HEK293 (cell line): Measurements from ENCODE around the gene NFATC3.
A peak's percentile ranks its signal among the peaks of the same experiment; 100 is the strongest.

Experiments
- CTCF ChIA-PET: fragments of 350-600 bp; formaldehyde crosslinking; extraction: SDS; loops from one replicate; lab custom pipeline; 2021; ENCODE audit warnings: antibody characterized with exemption; lab: Yijun Ruan, JAX
- POLR2A ChIA-PET: fragments of 300-600 bp; formaldehyde crosslinking; extraction: SDS; loops from one replicate; lab custom pipeline; 2020; ENCODE audit warnings: antibody characterized with exemption, inconsistent platforms; lab: Yijun Ruan, JAX
- H3K27ac ChIP-seq: fragments of 200-500 bp; sonication (Bioruptor generic); 2 replicates; pipeline ENCODE4 v1.5.1; 2014; ENCODE audit warnings: low read depth, low read length, control low read depth, inconsistent platforms; ENCODE audit errors: extremely low read depth
- H3K36me3 ChIP-seq, 2 experiments: fragments of 200-500 bp in 1 of 2; sonication (Bioruptor generic) in 1 of 2; 1 replicate in 1 of 2; 2 replicates in 1 of 2; pipeline ENCODE4 v1.5.1; 2014 to 2017; ENCODE audit warnings: inconsistent platforms in 2 of 2, low read length in 2 of 2; ENCODE audit not compliant: control insufficient read depth in 2 of 2, insufficient read depth in 1 of 2
- H3K4me1 ChIP-seq: fragments of 200-500 bp; sonication (Bioruptor generic); 2 replicates; pipeline ENCODE4 v1.5.1; 2014; ENCODE audit warnings: mild to moderate bottlenecking, low read length, inconsistent platforms; ENCODE audit not compliant: control insufficient read depth, insufficient read depth
- H3K4me3 ChIP-seq: 2 replicates; pipeline ENCODE4 v1.5.1; 2011; ENCODE audit warnings: low read depth, mild to moderate bottlenecking, control low read depth, low read length, moderate library complexity
- H3K9me3 ChIP-seq: fragments of 200-500 bp; sonication (Bioruptor generic); 2 replicates; pipeline ENCODE4 v1.5.1; 2014; ENCODE audit warnings: low read depth, low read length, inconsistent platforms; ENCODE audit not compliant: control insufficient read depth, insufficient read depth
- BCL11A ChIP-seq: fragments of 450-650 bp; formaldehyde crosslinking; IDR thresholded peaks from 2 replicates; pipeline ENCODE4 v1.5.1; 2016; ENCODE audit warnings: low read depth, missing biosample characterization, missing genetic modification characterization
- KLF7 ChIP-seq: fragments of 450-650 bp; formaldehyde crosslinking; IDR thresholded peaks from 2 replicates; pipeline ENCODE4 v1.5.1; 2016; ENCODE audit warnings: missing biosample characterization, missing genetic modification characterization, borderline replicate concordance
- MZF1 ChIP-seq: fragments of 450-650 bp; formaldehyde crosslinking; IDR thresholded peaks from 2 replicates; pipeline ENCODE4 v1.5.1; 2017; ENCODE audit warnings: missing biosample characterization, missing genetic modification characterization, borderline replicate concordance
- OVOL3 ChIP-seq: fragments of 450-650 bp; formaldehyde crosslinking; IDR thresholded peaks from 2 replicates; pipeline ENCODE4 v1.5.1; 2016; ENCODE audit warnings: missing biosample characterization, missing genetic modification characterization
- SCRT1 ChIP-seq: fragments of 450-650 bp; formaldehyde crosslinking; IDR thresholded peaks from 2 replicates; pipeline ENCODE4 v1.5.1; 2016; ENCODE audit warnings: missing biosample characterization, missing genetic modification characterization, borderline replicate concordance
- TCF7L2 ChIP-seq: IDR thresholded peaks from 2 replicates; pipeline ENCODE4 v1.6.1; 2011; ENCODE audit warnings: low read depth, mild to moderate bottlenecking, inconsistent platforms, low read length, moderate library complexity, borderline replicate concordance
- ZBTB17 ChIP-seq: fragments of 450-650 bp; formaldehyde crosslinking; IDR thresholded peaks from 2 replicates; pipeline ENCODE4 v1.5.1; 2016; ENCODE audit warnings: missing biosample characterization, missing genetic modification characterization
- ZBTB21 ChIP-seq: fragments of 450-650 bp; formaldehyde crosslinking; IDR thresholded peaks from 2 replicates; pipeline ENCODE4 v1.5.1; 2017; ENCODE audit warnings: missing biosample characterization, missing genetic modification characterization
- ZFP41 ChIP-seq: fragments of 450-650 bp; formaldehyde crosslinking; IDR thresholded peaks from 2 replicates; pipeline ENCODE4 v1.5.1; 2016; ENCODE audit warnings: missing biosample characterization, missing genetic modification characterization, borderline replicate concordance
- ZNF146 ChIP-seq: fragments of 450-650 bp; formaldehyde crosslinking; IDR thresholded peaks from 2 replicates; pipeline ENCODE4 v1.5.1; 2016; ENCODE audit warnings: missing biosample characterization, missing genetic modification characterization
- ZNF19 ChIP-seq: fragments of 450-650 bp; formaldehyde crosslinking; IDR thresholded peaks from 2 replicates; pipeline ENCODE4; 2016; ENCODE audit warnings: missing biosample characterization, missing genetic modification characterization, low read depth
- ZNF302 ChIP-seq: fragments of 450-650 bp; formaldehyde crosslinking; IDR thresholded peaks from 2 replicates; pipeline ENCODE4 v1.5.1; 2016; ENCODE audit warnings: missing biosample characterization, missing genetic modification characterization, low read depth
- ZNF311 ChIP-seq: fragments of 450-650 bp; formaldehyde crosslinking; IDR thresholded peaks from 2 replicates; pipeline ENCODE4 v1.5.1; 2017; ENCODE audit warnings: missing biosample characterization, missing genetic modification characterization, borderline replicate concordance
- ZNF341 ChIP-seq: fragments of 450-650 bp; formaldehyde crosslinking; IDR thresholded peaks from 2 replicates; pipeline ENCODE4; 2016; ENCODE audit warnings: low read depth, missing biosample characterization, missing genetic modification characterization
- ZNF416 ChIP-seq: fragments of 450-650 bp; formaldehyde crosslinking; IDR thresholded peaks from 2 replicates; pipeline ENCODE4 v1.5.1; 2016; ENCODE audit warnings: missing biosample characterization, missing genetic modification characterization
- ZNF423 ChIP-seq: fragments of 450-650 bp; formaldehyde crosslinking; IDR thresholded peaks from 2 replicates; pipeline ENCODE4 v1.5.1; 2016; ENCODE audit warnings: missing biosample characterization, missing genetic modification characterization
- ZNF558 ChIP-seq: fragments of 450-650 bp; formaldehyde crosslinking; IDR thresholded peaks from 2 replicates; pipeline ENCODE4 v1.5.1; 2016; ENCODE audit warnings: missing biosample characterization, missing genetic modification characterization
- ZNF658 ChIP-seq: fragments of 450-650 bp; formaldehyde crosslinking; IDR thresholded peaks from 2 replicates; pipeline ENCODE4; 2016; ENCODE audit warnings: missing biosample characterization, missing genetic modification characterization
- ZNF776 ChIP-seq: fragments of 450-650 bp; formaldehyde crosslinking; IDR thresholded peaks from 2 replicates; pipeline ENCODE4 v1.5.0; 2017; ENCODE audit warnings: missing biosample characterization, missing genetic modification characterization, borderline replicate concordance
- ZNF785 ChIP-seq: fragments of 450-650 bp; formaldehyde crosslinking; IDR thresholded peaks from 2 replicates; pipeline ENCODE4 v1.5.1; 2016; ENCODE audit warnings: missing biosample characterization, missing genetic modification characterization
- ZNF843 ChIP-seq: fragments of 450-650 bp; formaldehyde crosslinking; IDR thresholded peaks from 2 replicates; pipeline ENCODE4 v1.5.1; 2016; ENCODE audit warnings: missing biosample characterization, missing genetic modification characterization
- TF ChIP-seq, protein P1 (sequence below): fragments of 450-650 bp; formaldehyde crosslinking; IDR thresholded peaks from 2 replicates; pipeline ENCODE4 v1.5.1; 2016; ENCODE audit warnings: missing biosample characterization, missing genetic modification characterization
- TF ChIP-seq, protein P2 (sequence below): fragments of 450-650 bp; formaldehyde crosslinking; IDR thresholded peaks from 2 replicates; pipeline ENCODE4 v1.5.1; 2016; ENCODE audit warnings: missing biosample characterization, missing genetic modification characterization
- TF ChIP-seq, protein P3 (sequence below): fragments of 450-650 bp; formaldehyde crosslinking; optimal IDR thresholded peaks from 2 replicates; pipeline ENCODE3; 2016; ENCODE audit warnings: missing biosample characterization, mild to moderate bottlenecking, missing genetic modification characterization

NFATC3 gene

DNA sequence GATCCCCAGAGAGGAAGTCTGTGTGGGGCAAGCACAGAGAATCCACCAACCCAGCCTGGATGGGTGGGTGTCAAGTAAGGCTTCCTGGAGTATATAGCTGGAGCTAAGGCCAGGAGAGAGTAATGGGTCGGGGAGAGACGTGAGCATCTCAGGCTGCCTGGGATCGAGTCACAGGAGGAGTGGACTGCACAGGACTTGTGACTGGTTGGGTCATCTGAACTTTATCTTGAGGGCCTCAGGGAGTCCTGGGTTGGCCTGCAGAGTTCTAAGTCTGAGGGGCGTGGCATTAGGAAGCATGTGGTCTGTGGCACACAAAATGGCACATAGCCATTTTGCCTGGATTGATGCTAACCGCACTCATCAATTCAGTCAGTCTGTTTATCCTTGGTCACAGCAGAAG is 161.5 kb downstream of the NFATC3 start:
- TF ChIP-seq ZBTB17 (tag by site-specific recombination) = peak; percentile 39; the same call in 1 of the 2 replicates
- TF ChIP-seq, protein P1, sequence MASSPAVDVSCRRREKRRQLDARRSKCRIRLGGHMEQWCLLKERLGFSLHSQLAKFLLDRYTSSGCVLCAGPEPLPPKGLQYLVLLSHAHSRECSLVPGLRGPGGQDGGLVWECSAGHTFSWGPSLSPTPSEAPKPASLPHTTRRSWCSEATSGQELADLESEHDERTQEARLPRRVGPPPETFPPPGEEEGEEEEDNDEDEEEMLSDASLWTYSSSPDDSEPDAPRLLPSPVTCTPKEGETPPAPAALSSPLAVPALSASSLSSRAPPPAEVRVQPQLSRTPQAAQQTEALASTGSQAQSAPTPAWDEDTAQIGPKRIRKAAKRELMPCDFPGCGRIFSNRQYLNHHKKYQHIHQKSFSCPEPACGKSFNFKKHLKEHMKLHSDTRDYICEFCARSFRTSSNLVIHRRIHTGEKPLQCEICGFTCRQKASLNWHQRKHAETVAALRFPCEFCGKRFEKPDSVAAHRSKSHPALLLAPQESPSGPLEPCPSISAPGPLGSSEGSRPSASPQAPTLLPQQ (tag by site-specific recombination) = no peak
- TF ChIP-seq ZFP41 (tag by site-specific recombination) = no peak
- POLR2A ChIA-PET = no interaction called here
- CTCF ChIA-PET = interaction anchor here (0.9 to 3.6 kb wide), 4 partner anchors 15 to 153 kb away, joined by 4 to 14 read pairs (median 5); partner anchors contain the start of gene SLC7A6

DNA sequence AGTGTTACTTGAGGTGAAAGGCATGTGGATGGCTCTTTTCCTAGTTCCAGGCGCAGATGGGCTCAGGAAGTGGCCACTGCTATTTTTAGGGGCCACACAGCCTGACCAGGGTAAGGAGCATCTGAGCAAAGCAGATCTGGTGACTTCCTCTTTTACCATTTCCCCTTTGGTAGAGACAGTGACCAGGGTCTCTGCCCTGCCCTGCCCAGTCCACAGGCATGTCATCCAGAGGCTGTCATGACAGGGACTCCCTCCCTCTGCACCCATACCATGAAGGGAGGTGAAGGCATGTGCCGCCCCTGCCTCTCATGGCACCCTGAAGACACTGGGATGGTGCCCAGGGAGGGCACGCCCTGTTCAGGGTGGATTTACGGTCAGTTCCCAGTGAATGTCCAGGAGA is 162.2 kb downstream of the NFATC3 start:
- POLR2A ChIA-PET = interaction anchor here (0.8 kb wide), 1 partner anchor 10 kb away, joined by 3 read pairs; no protein-coding TSS in a partner anchor

More for the DNA sequence above, 161.5 kb downstream of the NFATC3 start:
- no peaks in the 10 kb centered on the region for H3K9me3 ChIP-seq
- H3K4me3 ChIP-seq = no peak overlapping the region
- 0 out of 2 replicates have a peak, but pooled peaks cover 2% of the 10 kb centered on the region for H3K4me1 ChIP-seq
- no peak overlapping the region for H3K27ac ChIP-seq
- peaks cover 0 to 16% of the 10 kb centered on the region in 2 experiments; a peak in 2 of 3 replicates for H3K36me3 ChIP-seq

DNA sequence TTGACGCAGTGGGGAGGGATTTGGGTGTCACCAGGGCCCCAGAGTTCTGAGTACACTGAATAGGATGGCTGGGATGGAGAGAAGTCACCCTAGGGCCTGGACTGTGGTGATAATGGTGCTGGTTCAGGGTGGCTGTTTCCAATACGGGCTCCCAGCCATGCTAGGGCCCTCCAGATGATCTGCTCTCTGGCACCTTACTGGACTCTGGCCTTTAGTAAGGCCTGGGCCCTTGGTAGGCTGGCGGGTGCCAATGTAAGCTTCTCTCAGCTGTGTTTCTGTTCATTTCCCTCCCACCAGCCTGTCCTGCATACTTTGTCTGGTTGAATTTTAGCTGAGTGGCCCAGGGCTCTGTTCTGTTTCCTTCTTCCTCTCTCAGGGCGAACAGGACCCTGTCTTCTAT is 162.8 kb downstream of the NFATC3 start:
- POLR2A ChIA-PET = interaction anchor here (0.8 kb wide), 1 partner anchor 10 kb away, joined by 3 read pairs; no protein-coding TSS in a partner anchor
- Histone ChIP-seq H3K27ac (no peak overlapping the region), H3K4me3 (no peak overlapping the region)

More for the DNA sequence above, 162.2 kb downstream of the NFATC3 start:
- TF ChIP-seq ZNF416 (tag by site-specific recombination) (no peak), ZNF302 (tag by site-specific recombination) (no peak), ZNF146 (tag by site-specific recombination) (no peak), ZNF19 (tag by site-specific recombination) (no peak), MZF1 (tag by site-specific recombination) (no peak), ZNF558 (tag by site-specific recombination) (no peak), ZNF658 (tag by site-specific recombination) (no peak), KLF7 (no peak), BCL11A (tag by site-specific recombination) (no peak), ZNF311 (tag by site-specific recombination) (no peak), ZNF776 (no peak), ZNF341 (no peak), ZNF423 (no peak), ZNF843 (tag by site-specific recombination) (no peak), TCF7L2 (no peak), ZNF785 (tag by site-specific recombination) (no peak), SCRT1 (tag by site-specific recombination) (no peak)
- TF ChIP-seq, protein P2, sequence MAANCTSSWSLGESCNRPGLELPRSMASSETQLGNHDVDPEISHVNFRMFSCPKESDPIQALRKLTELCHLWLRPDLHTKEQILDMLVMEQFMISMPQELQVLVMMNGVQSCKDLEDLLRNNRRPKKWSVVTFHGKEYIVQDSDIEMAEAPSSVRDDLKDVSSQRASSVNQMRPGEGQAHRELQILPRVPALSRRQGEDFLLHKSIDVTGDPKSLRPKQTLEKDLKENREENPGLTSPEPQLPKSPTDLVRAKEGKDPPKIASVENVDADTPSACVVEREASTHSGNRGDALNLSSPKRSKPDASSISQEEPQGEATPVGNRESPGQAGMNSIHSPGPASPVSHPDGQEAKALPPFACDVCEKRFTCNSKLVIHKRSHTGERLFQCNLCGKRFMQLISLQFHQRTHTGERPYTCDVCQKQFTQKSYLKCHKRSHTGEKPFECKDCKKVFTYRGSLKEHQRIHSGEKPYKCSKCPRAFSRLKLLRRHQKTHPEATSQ (tag by site-specific recombination) = no peak
- TF ChIP-seq, all 188 proteins: peak for 0
- H3K36me3 ChIP-seq = peaks cover 0 to 20% of the 10 kb centered on the region in 2 experiments; a peak in 2 of 3 replicates
- H3K4me3 ChIP-seq = no peak overlapping the region
- H3K4me1 ChIP-seq = 0 out of 2 replicates have a peak, but pooled peaks cover 2% of the 10 kb centered on the region
- no peaks in the 10 kb centered on the region for H3K9me3 ChIP-seq
- CTCF ChIA-PET = interaction anchor here (1.0 to 3.6 kb wide), 4 partner anchors 14 to 153 kb away, joined by 4 to 14 read pairs (median 8); partner anchors contain the start of gene SLC7A6
- no peak overlapping the region for H3K27ac ChIP-seq

More for the DNA sequence above, 162.8 kb downstream of the NFATC3 start:
- Histone ChIP-seq H3K36me3 (peaks cover 0 to 23% of the 10 kb centered on the region in 2 experiments; a peak in 2 of 3 replicates), H3K9me3 (no peaks in the 10 kb centered on the region), H3K4me1 (0 out of 2 replicates have a peak, but pooled peaks cover 2% of the 10 kb centered on the region)
- CTCF ChIA-PET = interaction anchor here (1.7 to 2.8 kb wide), 2 partner anchors 14 to 16 kb away, joined by 8 to 11 read pairs; partner anchors contain the start of gene SLC7A6
- TF ChIP-seq ZBTB21 = no peak
- TF ChIP-seq, protein P1 (tag by site-specific recombination) = no peak
- TF ChIP-seq OVOL3 = no peak
- TF ChIP-seq, protein P3, sequence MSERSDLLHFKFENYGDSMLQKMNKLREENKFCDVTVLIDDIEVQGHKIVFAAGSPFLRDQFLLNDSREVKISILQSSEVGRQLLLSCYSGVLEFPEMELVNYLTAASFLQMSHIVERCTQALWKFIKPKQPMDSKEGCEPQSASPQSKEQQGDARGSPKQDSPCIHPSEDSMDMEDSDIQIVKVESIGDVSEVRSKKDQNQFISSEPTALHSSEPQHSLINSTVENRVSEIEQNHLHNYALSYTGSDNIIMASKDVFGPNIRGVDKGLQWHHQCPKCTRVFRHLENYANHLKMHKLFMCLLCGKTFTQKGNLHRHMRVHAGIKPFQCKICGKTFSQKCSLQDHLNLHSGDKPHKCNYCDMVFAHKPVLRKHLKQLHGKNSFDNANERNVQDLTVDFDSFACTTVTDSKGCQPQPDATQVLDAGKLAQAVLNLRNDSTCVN (tag by site-specific recombination) = no peak
- TF ChIP-seq, all 188 proteins: peak for 0
